Heart left ventricle (tissue), 13 donors: ENCODE results near the gene LUZP2.

Source experiments
- POLR2A ChIP-seq, 2 donors: fragments of 450-650 bp; IDR thresholded peaks; one replicate each; pipeline ENCODE4 v1.6.1; 2017; ENCODE audit warnings: antibody characterized with exemption in 2 of 2, mild to moderate bottlenecking in 2 of 2, moderate library complexity in 2 of 2
- TF ChIP-seq, protein P1 (sequence below), 12 donors: fragments of 200-600 bp; sonication (generic) in 4 of 12; IDR thresholded peaks; one replicate each; pipeline versions ENCODE4 v1.5.0 to v1.8.0; 2018 to 2022; ENCODE audit warnings: antibody characterized with exemption in 12 of 12, mild to moderate bottlenecking in 5 of 12
- donor health status: ischemic (EF 13 %, LVEDD 7.1; RV severe dilation, severe dysfunction).
- donor health status: DM: no; HTN: yes; CAD: no.
- donor health status: DM: no; HTN: no; CAD: no.
- donor health status: ischemic (EF 25% LVEDD 6.9; RV normal size, moderate dysfunction).
- donor health status: ischemic (EF 25% LVEDD 5.7; RV mildly dilated, moderate dysfunction).
- donor health status: ischemic (EF 35%, LVEDD 5.7; RV mildly dilated, moderate dysfunction).
- donor health status: nonischemic (EF 11% LVEDD 7.7; RV severe dilation, severe dysfunction).
- donor health status: DM: yes; HTN: yes; CAD: no.
- donor health status: PGD.
- donor health status: ischemic (EF 29% LVEDD 5.4; RV normal size, mild dysfunction).
- donor health status: nonischemic (EF 23%, LVEDD 6.1; RV moderate dilation, normal function).

DNA sequence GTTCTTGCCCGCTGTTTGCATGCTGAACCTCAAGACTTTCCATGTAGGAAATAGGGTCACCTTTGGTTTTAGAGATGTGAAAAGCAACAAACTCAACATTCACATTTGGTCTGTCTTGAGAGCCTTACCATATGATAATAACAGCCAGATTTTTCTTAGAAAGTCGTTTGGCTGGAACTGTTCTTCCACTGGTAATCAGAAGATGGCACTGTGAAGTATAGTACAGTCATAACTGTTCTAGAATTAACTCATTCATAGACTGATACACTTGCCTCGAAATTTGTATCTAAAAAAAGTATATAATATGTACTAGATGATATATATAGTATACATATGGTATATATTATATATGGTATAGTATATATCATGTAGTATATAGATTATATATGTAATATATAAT lies 12.3 kb downstream of the LUZP2 start:
- TF ChIP-seq, protein P1, sequence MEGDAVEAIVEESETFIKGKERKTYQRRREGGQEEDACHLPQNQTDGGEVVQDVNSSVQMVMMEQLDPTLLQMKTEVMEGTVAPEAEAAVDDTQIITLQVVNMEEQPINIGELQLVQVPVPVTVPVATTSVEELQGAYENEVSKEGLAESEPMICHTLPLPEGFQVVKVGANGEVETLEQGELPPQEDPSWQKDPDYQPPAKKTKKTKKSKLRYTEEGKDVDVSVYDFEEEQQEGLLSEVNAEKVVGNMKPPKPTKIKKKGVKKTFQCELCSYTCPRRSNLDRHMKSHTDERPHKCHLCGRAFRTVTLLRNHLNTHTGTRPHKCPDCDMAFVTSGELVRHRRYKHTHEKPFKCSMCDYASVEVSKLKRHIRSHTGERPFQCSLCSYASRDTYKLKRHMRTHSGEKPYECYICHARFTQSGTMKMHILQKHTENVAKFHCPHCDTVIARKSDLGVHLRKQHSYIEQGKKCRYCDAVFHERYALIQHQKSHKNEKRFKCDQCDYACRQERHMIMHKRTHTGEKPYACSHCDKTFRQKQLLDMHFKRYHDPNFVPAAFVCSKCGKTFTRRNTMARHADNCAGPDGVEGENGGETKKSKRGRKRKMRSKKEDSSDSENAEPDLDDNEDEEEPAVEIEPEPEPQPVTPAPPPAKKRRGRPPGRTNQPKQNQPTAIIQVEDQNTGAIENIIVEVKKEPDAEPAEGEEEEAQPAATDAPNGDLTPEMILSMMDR (IDR thresholded peaks at IDR 0.05), result no peak
- no peak for TF ChIP-seq POLR2A (IDR thresholded peaks at IDR 0.05)
